K562 (cell line): ENCODE results near the gene PRDX2. TPM values are rescaled to one million over a fixed set of nuclear protein-coding genes. Genes with fewer than 3 reads are reported as not detected.

Experiments
- ADNP ChIP-seq: fragments of 200-800 bp; sonication (Bioruptor generic); IDR thresholded peaks from 2 replicates; pipeline ENCODE4 v1.6.1; 2016; ENCODE audit warnings: missing genetic modification characterization, missing compliant biosample characterization
- BCOR ChIP-seq: fragments of 450-650 bp; IDR thresholded peaks from 2 replicates; pipeline ENCODE4 v1.6.1; 2016
- CSDE1 ChIP-seq, 2 experiments: fragments of 450-650 bp; IDR thresholded peaks; 2 replicates each; pipeline ENCODE4 v1.6.1; 2016; ENCODE audit warnings: mild to moderate bottlenecking in 1 of 2
- EZH2 ChIP-seq: IDR thresholded peaks from 2 replicates; pipeline ENCODE4 v1.6.1; 2012; ENCODE audit warnings: low read depth, mild to moderate bottlenecking, inconsistent platforms, low read length, borderline replicate concordance
- FOSL1 ChIP-seq: fragments of 200-800 bp; sonication (Bioruptor generic); conservative IDR thresholded peaks from 2 replicates; pipeline ENCODE4 v1.6.1; 2016; ENCODE audit warnings: missing genetic modification characterization, missing compliant biosample characterization
- GABPB2 ChIP-seq: fragments of 250-450 bp; sonication (Bioruptor Pico); conservative IDR thresholded peaks from 2 replicates; pipeline ENCODE4 v1.5.1; 2021; ENCODE audit warnings: mild to moderate bottlenecking
- HOMEZ ChIP-seq: fragments of 250-450 bp; sonication (Bioruptor Pico); IDR thresholded peaks from 2 replicates; pipeline ENCODE4 v1.4.0; 2020; ENCODE audit warnings: mild to moderate bottlenecking, moderate library complexity
- KLF10 ChIP-seq: fragments of 250-450 bp; sonication (Bioruptor Pico); IDR thresholded peaks from 2 replicates; pipeline ENCODE4 v1.6.1; 2021; ENCODE audit warnings: matching md5 sums
- MNT ChIP-seq, 2 experiments: fragments of 450-650 bp; conservative IDR thresholded peaks; 2 replicates each; pipeline ENCODE4 v1.6.1; 2017; ENCODE audit warnings: mild to moderate bottlenecking in 2 of 2, moderate library complexity in 2 of 2
- MYC ChIP-seq, 2 experiments: fragments of 250-450 bp in 1 of 2; sonication (Bioruptor Pico) in 1 of 2; IDR thresholded peaks; 2 replicates each; pipeline versions ENCODE4 v1.5.1 to v1.6.1; 2012 to 2021; ENCODE audit warnings: low read depth in 2 of 2, borderline replicate concordance in 1 of 2, improper control_type of control experiment in 1 of 2, low read length in 1 of 2, mild to moderate bottlenecking in 1 of 2, moderate library complexity in 1 of 2
- PTBP1 ChIP-seq: fragments of 200-400 bp; formaldehyde crosslinking; IDR thresholded peaks from 2 replicates; pipeline ENCODE4 v1.6.1; 2017; ENCODE audit warnings: low read depth, low read length
- PTRF ChIP-seq: fragments of 450-650 bp; IDR thresholded peaks from 2 replicates; pipeline ENCODE4 v1.6.1; 2016; ENCODE audit warnings: mild to moderate bottlenecking, missing genetic modification characterization, missing compliant biosample characterization
- SOX6 ChIP-seq: fragments of 450-650 bp; IDR thresholded peaks from 2 replicates; pipeline ENCODE4 v1.6.1; 2014; ENCODE audit warnings: mild to moderate bottlenecking
- SP2 ChIP-seq: IDR thresholded peaks from 2 replicates; pipeline ENCODE4 v1.6.1; 2011; ENCODE audit warnings: mild to moderate bottlenecking, low read depth, low read length, moderate library complexity; ENCODE audit not compliant: poor library complexity, severe bottlenecking; ENCODE audit errors: extremely low read depth
- SRSF3 ChIP-seq: fragments of 200-400 bp; formaldehyde crosslinking; IDR thresholded peaks from 2 replicates; pipeline ENCODE4 v1.6.1; 2016; ENCODE audit warnings: mild to moderate bottlenecking, low read length, moderate library complexity; ENCODE audit not compliant: insufficient read depth
- YBX1 ChIP-seq: fragments of 450-650 bp; IDR thresholded peaks from 2 replicates; pipeline ENCODE4 v1.7.1; 2016; ENCODE audit warnings: mild to moderate bottlenecking
- ZBTB5 ChIP-seq: fragments of 450-650 bp; IDR thresholded peaks from 2 replicates; pipeline ENCODE4 v1.6.1; 2017; ENCODE audit warnings: antibody characterized with exemption
- ZNF146 ChIP-seq: IDR thresholded peaks from one replicate; pipeline ENCODE4 v1.6.1; 2018; ENCODE audit warnings: missing compliant biosample characterization; ENCODE audit not compliant: unreplicated experiment
- ZNF253 ChIP-seq: fragments of 250-450 bp; sonication (Bioruptor Pico); conservative IDR thresholded peaks from 2 replicates; pipeline ENCODE4 v1.6.1; 2021; ENCODE audit warnings: mild to moderate bottlenecking
- ZNF644 ChIP-seq: fragments of 200-800 bp; sonication (Bioruptor generic); IDR thresholded peaks from 2 replicates; pipeline ENCODE4 v1.6.1; 2016; ENCODE audit warnings: low read depth, missing genetic modification characterization, missing compliant biosample characterization
- polyA plus RNA-seq, 8 experiments: library from polyadenylated mRNA; depleted of rRNA in 4 of 8; stranded (reverse) in 5 of 8; unstranded in 3 of 8; fragments of >200 nt; fragmentation: Nextera tagmentation in 2 of 8; fragmentation: Illumina TruSeq in 1 of 8; extraction: Ambion mirVana in 2 of 8; extraction: Trizol in 1 of 8; gene quantifications; 2 replicates each; pipeline versions ENCODE4 v1.2.1 to v1.2.3, GENCODE V29; 2011 to 2014; ENCODE audit warnings: inconsistent platforms in 1 of 8, missing spikeins in 1 of 8
- total RNA-seq, 7 experiments: library from RNA; depleted of rRNA in 6 of 7; stranded (reverse); fragments of >200 nt in 6 of 7; fragmentation: Illumina TruSeq in 2 of 7; extraction: Trizol in 2 of 7; gene quantifications; 2 replicates each; pipeline versions ENCODE4 v1.2.1 to v1.2.3, GENCODE V29; 2011 to 2021; ENCODE audit warnings: low replicate concordance in 1 of 7

The PRDX2 gene
- total and polyA plus RNA-seq, 9 of the 15 experiments (the other 6 are each of a cell fraction or from before 2014, with no cell fraction given): 206 to 1,183 (median 415) TPM

GRCh38 chr19:12789098-12789903 is 12.3 kb downstream of the PRDX2 start (continued):
- TF ChIP-seq MYC (IDR thresholded peaks at IDR 0.05; ENCODE audit: low read depth, low read length): no peak
- no peak for TF ChIP-seq MYC (CRISPR knock-in tag; IDR thresholded peaks at IDR 0.05; ENCODE audit: borderline replicate concordance, low read depth)
- no peak for TF ChIP-seq PTRF (tag)
- TF ChIP-seq ZNF253 (CRISPR knock-in tag): no peak
- no peak for TF ChIP-seq ZNF146 (CRISPR knock-in tag)
- no peak for TF ChIP-seq ZNF644 (tag)
- peak; percentile 44 for TF ChIP-seq FOSL1 (tag)
- no peak for TF ChIP-seq HOMEZ
- TF ChIP-seq GABPB2 (CRISPR knock-in tag): no peak
- no peak for TF ChIP-seq MNT (conservative IDR thresholded peaks at IDR 0.05)
- TF ChIP-seq SP2: no peak
- no peak for TF ChIP-seq SOX6
- TF ChIP-seq ADNP (tag): no peak; the same call in 1 of the 2 replicates
- no peak for TF ChIP-seq YBX1
- TF ChIP-seq BCOR: peak; percentile 94
- TF ChIP-seq CSDE1 (IDR thresholded peaks at IDR 0.05): no peak
- TF ChIP-seq EZH2: no peak
- TF ChIP-seq SRSF3: no peak
- TF ChIP-seq KLF10 (CRISPR knock-in tag): no peak
- TF ChIP-seq PTBP1: no peak
- TF ChIP-seq ZBTB5: no peak
